Fibroblast of lung (primary cell): ENCODE data around the gene RASSF10. TPM values are rescaled to one million over a fixed set of nuclear protein-coding genes. Genes with fewer than 3 reads are reported as not detected.

Experiments
- DNase-seq, 2 donors: peaks; one replicate each; pipeline versions ENCODE4 v3.0.0 to v3.0.0-alpha.2; 2010; ENCODE audit warnings: low read depth in 2 of 2
- H2AFZ ChIP-seq: 2 replicates; pipeline ENCODE4 v1.5.1; 2012; ENCODE audit warnings: low read length, control low read depth, inconsistent platforms
- H3K27ac ChIP-seq: 2 replicates; pipeline ENCODE4 v1.5.1; 2011; ENCODE audit warnings: low read length, control low read depth; ENCODE audit not compliant: insufficient read depth
- H3K27me3 ChIP-seq: 2 replicates; pipeline ENCODE4 v1.5.1; 2011; ENCODE audit warnings: mild to moderate bottlenecking, low read length; ENCODE audit not compliant: control insufficient read depth, insufficient read depth
- H3K36me3 ChIP-seq: 2 replicates; pipeline ENCODE4 v1.5.1; 2011; ENCODE audit warnings: low read length; ENCODE audit not compliant: control insufficient read depth, insufficient read depth
- H3K4me1 ChIP-seq: 2 replicates; pipeline ENCODE4 v1.5.1; 2011; ENCODE audit warnings: low read length; ENCODE audit not compliant: control insufficient read depth, insufficient read depth; ENCODE audit errors: extremely low read depth
- H3K4me2 ChIP-seq: 2 replicates; pipeline ENCODE4 v1.5.1; 2011; ENCODE audit warnings: low read length, control low read depth; ENCODE audit not compliant: insufficient read depth; ENCODE audit errors: extremely low read depth
- H3K4me3 ChIP-seq, 4 experiments: fragments of 200-600 bp in 1 of 4; sonication (generic) in 1 of 4; replicated peaks in 1 of 4; 2 replicates each; pipeline ENCODE4 v1.5.1; 2011 to 2016; ENCODE audit warnings: low read length in 4 of 4, low read depth in 3 of 4, mild to moderate bottlenecking in 3 of 4, control low read depth in 2 of 4, inconsistent platforms in 1 of 4, mixed read lengths in 1 of 4; ENCODE audit not compliant: insufficient read depth in 1 of 4; ENCODE audit errors: control extremely low read depth in 1 of 4
- H3K79me2 ChIP-seq: 2 replicates; pipeline ENCODE4 v1.5.1; 2012; ENCODE audit warnings: mild to moderate bottlenecking, low read length, inconsistent platforms; ENCODE audit not compliant: control insufficient read depth, insufficient read depth
- H3K9ac ChIP-seq: 2 replicates; pipeline ENCODE4 v1.5.1; 2011; ENCODE audit warnings: mild to moderate bottlenecking, low read length, control low read depth; ENCODE audit not compliant: insufficient read depth
- H3K9me3 ChIP-seq: 2 replicates; pipeline ENCODE4 v1.5.1; 2012; ENCODE audit warnings: low read depth, low read length; ENCODE audit not compliant: control insufficient read depth, insufficient read depth
- H4K20me1 ChIP-seq: 2 replicates; pipeline ENCODE4 v1.5.1; 2011; ENCODE audit warnings: low read length; ENCODE audit not compliant: control insufficient read depth, insufficient read depth; ENCODE audit errors: extremely low read depth
- CTCF ChIP-seq, 2 donors: IDR thresholded peaks in 1 of 2; conservative IDR thresholded peaks in 1 of 2; 1 replicate in 1 of 2; 2 replicates in 1 of 2; pipeline ENCODE4 v1.5.1; 2011 to 2012; ENCODE audit warnings: low read length in 2 of 2, control low read depth in 1 of 2, inconsistent platforms in 1 of 2, low read depth in 1 of 2, mild to moderate bottlenecking in 1 of 2
- EZH2 ChIP-seq: IDR thresholded peaks from 2 replicates; pipeline ENCODE4 v1.5.1; 2012; ENCODE audit warnings: low read length, control low read depth, mild to moderate bottlenecking; ENCODE audit errors: missing control alignments
- polyA plus RNA-seq, 2 donors: library from polyadenylated mRNA; depleted of rRNA in 1 of 2; stranded (reverse) in 1 of 2; unstranded in 1 of 2; fragments of >200 nt; gene quantifications; 2 replicates each; pipeline ENCODE4 v1.2.1, GENCODE V29; 2011 to 2012; ENCODE audit warnings: missing spikeins in 1 of 2
- total RNA-seq: library from RNA; depleted of rRNA; stranded (reverse); fragments of >200 nt; gene quantifications from 2 replicates; pipeline ENCODE4 v1.2.1, GENCODE V29; 2014

RASSF10 gene
- total and polyA plus RNA-seq, 2 donors (not counting 1 experiment from before 2014, with no cell fraction given) = not detected

- Histone ChIP-seq H4K20me1 (no peaks in the 10 kb centered on the region), H3K4me2 (no peak overlapping the region), H3K4me3 (no peak overlapping the region), H3K79me2 (no peaks in the 10 kb centered on the region), H3K9ac (no peak overlapping the region), H3K27ac (no peak overlapping the region), H3K27me3 (peaks cover 9% of the 10 kb centered on the region), H3K4me1 (no peaks in the 10 kb centered on the region), H2AFZ (no peak overlapping the region), H3K9me3 (no peaks in the 10 kb centered on the region), H3K36me3 (no peaks in the 10 kb centered on the region)
- DNase-seq = peak in 1 of 2 donors; percentile 43
- no peak for TF ChIP-seq CTCF (conservative IDR thresholded peaks at IDR 0.05 in 1 of 2, IDR thresholded peaks at IDR 0.05 in 1 of 2; ENCODE audit: low read depth in 1 of 2, low read length in 2 of 2)
- no peak for TF ChIP-seq EZH2
These were observed 8.4 kb upstream of the RASSF10 start for GRCh38 chr11:13000721-13001120.

GRCh38 chr11:13003736-13004493 lies 5.2 kb upstream of the RASSF10 start:
- H3K27ac ChIP-seq = no peak overlapping the region
- H3K36me3 ChIP-seq = no peaks in the 10 kb centered on the region
- H3K27me3 ChIP-seq = peaks cover 28% of the 10 kb centered on the region
- TF ChIP-seq CTCF (conservative IDR thresholded peaks at IDR 0.05 in 1 of 2, IDR thresholded peaks at IDR 0.05 in 1 of 2; ENCODE audit: low read depth in 1 of 2, low read length in 2 of 2) (no peak), EZH2 (no peak)
- H3K4me2 ChIP-seq = no peak overlapping the region
- H3K4me3 ChIP-seq = no peak overlapping the region
- H3K4me1 ChIP-seq = no peaks in the 10 kb centered on the region
- no peaks in the 10 kb centered on the region for H3K9me3 ChIP-seq
- no peaks in the 10 kb centered on the region for H4K20me1 ChIP-seq
- H3K9ac ChIP-seq = no peak overlapping the region
- no peaks in the 10 kb centered on the region for H3K79me2 ChIP-seq
- DNase-seq = peak in 1 of 2 donors; percentile 94
- H2AFZ ChIP-seq = no peak overlapping the region

GRCh38 chr11:13007182-13008060 lies 1.7 kb upstream of the RASSF10 start:
- Histone ChIP-seq H4K20me1 (no peaks in the 10 kb centered on the region), H3K27ac (no peak overlapping the region), H3K9me3 (no peaks in the 10 kb centered on the region), H3K4me1 (no peaks in the 10 kb centered on the region), H2AFZ (no peak overlapping the region), H3K4me2 (no peak overlapping the region), H3K36me3 (no peaks in the 10 kb centered on the region), H3K4me3 (no peak overlapping the region), H3K79me2 (no peaks in the 10 kb centered on the region), H3K27me3 (peaks cover 53% of the 10 kb centered on the region), H3K9ac (no peak overlapping the region)
- DNase-seq = no peak
- no peak for TF ChIP-seq CTCF (conservative IDR thresholded peaks at IDR 0.05 in 1 of 2, IDR thresholded peaks at IDR 0.05 in 1 of 2; ENCODE audit: low read depth in 1 of 2, low read length in 2 of 2)
- no peak for TF ChIP-seq EZH2
